ENCODE measurements around the gene COL4A1. TPM values are rescaled to one million over a fixed set of nuclear protein-coding genes. Genes with fewer than 3 reads are reported as not detected.

The COL4A1 gene
- polyA plus RNA-seq, 1 donor (not counting 4 experiments of a cell fraction or from before 2014, with no cell fraction given) = 22.3 TPM

DNA sequence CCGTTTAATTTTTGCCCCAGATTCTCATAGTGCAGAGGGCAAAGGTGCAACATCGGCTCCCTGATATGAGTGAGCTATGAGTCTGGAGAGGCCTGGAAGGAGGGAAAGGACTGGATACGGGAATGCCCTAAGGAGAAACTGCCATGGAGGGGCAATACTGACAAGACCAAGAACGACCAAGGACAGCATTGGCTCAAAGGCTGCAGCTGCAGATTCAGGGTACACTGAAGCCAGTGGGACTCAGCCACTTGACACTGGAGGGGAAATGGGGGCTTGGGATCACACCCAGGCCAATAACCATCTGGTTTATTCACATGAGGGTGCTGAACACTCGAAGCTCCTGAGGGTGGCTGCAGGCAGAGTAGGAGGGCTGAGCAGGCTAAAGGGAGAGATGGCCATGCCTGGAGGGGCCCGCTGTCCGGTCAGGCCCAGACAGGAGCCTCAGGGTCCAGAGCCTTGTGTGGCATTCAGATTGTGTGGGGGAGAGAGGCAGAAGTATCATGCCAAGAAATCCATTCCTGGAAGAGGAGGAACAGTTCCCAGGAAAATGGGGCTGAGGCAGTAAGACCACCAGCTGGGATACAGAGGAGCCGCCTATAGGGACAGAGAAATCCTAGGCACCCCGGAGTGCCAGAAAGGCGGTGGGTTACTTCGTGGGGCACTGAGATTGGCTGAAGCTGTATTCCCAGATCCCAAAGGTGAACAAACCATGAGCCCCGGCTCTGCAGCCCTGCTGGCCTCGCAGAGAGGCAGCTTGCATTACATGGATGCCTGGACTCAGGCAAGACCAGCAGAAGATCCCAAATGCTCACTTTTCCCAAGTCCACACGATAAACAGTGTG is 20.7 kb downstream of the COL4A1 start:
- H3K79me2 ChIP-seq (ENCODE audit: control insufficient read depth, insufficient read depth, low read length) = peaks cover 9% of the 10 kb centered on the region
- no peak overlapping the region for H3K9ac ChIP-seq (ENCODE audit: control insufficient read depth, extremely low read depth, insufficient read depth, low read length)
- H3K4me1 ChIP-seq (ENCODE audit: control insufficient read depth, extremely low read depth, insufficient read depth, low read length) = peaks cover 19% of the 10 kb centered on the region
- FAIRE-seq (peak; percentile 23), DNase-seq (ENCODE audit: low read depth, low spot score) (no peak)
- no peaks in the 10 kb centered on the region for H3K9me1 ChIP-seq (ENCODE audit: control insufficient read depth, extremely low read depth, insufficient read depth, low read length)
- no peak overlapping the region for H3K4me3 ChIP-seq (ENCODE audit: control insufficient read depth in 2 of 3, extremely low read depth in 1 of 3, insufficient read depth in 2 of 3, low read depth in 1 of 3, low read length in 3 of 3)
- H4K20me1 ChIP-seq (ENCODE audit: control insufficient read depth, extremely low read depth, insufficient read depth, low read length) = no peaks in the 10 kb centered on the region
- H3K4me2 ChIP-seq (ENCODE audit: control insufficient read depth, extremely low read depth, insufficient read depth, low read depth, low read length) = peak overlapping the region; percentile 73
- H3K9me3 ChIP-seq (ENCODE audit: control insufficient read depth, low read depth, low read length) = no peaks in the 10 kb centered on the region
- no peak for TF ChIP-seq EZH2 (IDR thresholded peaks at IDR 0.05; ENCODE audit: low read length)
- TF ChIP-seq, protein P1, sequence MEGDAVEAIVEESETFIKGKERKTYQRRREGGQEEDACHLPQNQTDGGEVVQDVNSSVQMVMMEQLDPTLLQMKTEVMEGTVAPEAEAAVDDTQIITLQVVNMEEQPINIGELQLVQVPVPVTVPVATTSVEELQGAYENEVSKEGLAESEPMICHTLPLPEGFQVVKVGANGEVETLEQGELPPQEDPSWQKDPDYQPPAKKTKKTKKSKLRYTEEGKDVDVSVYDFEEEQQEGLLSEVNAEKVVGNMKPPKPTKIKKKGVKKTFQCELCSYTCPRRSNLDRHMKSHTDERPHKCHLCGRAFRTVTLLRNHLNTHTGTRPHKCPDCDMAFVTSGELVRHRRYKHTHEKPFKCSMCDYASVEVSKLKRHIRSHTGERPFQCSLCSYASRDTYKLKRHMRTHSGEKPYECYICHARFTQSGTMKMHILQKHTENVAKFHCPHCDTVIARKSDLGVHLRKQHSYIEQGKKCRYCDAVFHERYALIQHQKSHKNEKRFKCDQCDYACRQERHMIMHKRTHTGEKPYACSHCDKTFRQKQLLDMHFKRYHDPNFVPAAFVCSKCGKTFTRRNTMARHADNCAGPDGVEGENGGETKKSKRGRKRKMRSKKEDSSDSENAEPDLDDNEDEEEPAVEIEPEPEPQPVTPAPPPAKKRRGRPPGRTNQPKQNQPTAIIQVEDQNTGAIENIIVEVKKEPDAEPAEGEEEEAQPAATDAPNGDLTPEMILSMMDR (optimal IDR thresholded peaks at IDR 0.05 in 1 of 3, IDR thresholded peaks at IDR 0.05 in 1 of 3, conservative IDR thresholded peaks at IDR 0.05 in 1 of 3; ENCODE audit: extremely low read depth in 1 of 3, insufficient read depth in 2 of 3, low read length in 3 of 3) = no peak
- H2AFZ ChIP-seq (ENCODE audit: control insufficient read depth, low read length) = no peak overlapping the region
- dilution Hi-C loops (cut with MboI; ENCODE audit: extremely low pct_ligation_motif_present, low sequenced_read_pairs) = no loop called here
- peaks cover 0 to 6% of the 10 kb centered on the region in 2 experiments for H3K36me3 ChIP-seq (ENCODE audit: control insufficient read depth in 2 of 2, extremely low read depth in 1 of 2, insufficient read depth in 2 of 2, low read length in 2 of 2)
- no peak overlapping the region for H3K27ac ChIP-seq (ENCODE audit: control insufficient read depth, insufficient read depth, low read length)
- H3K27me3 ChIP-seq (ENCODE audit: control insufficient read depth, extremely low read depth, insufficient read depth, low read length) = no peaks in the 10 kb centered on the region

DNA sequence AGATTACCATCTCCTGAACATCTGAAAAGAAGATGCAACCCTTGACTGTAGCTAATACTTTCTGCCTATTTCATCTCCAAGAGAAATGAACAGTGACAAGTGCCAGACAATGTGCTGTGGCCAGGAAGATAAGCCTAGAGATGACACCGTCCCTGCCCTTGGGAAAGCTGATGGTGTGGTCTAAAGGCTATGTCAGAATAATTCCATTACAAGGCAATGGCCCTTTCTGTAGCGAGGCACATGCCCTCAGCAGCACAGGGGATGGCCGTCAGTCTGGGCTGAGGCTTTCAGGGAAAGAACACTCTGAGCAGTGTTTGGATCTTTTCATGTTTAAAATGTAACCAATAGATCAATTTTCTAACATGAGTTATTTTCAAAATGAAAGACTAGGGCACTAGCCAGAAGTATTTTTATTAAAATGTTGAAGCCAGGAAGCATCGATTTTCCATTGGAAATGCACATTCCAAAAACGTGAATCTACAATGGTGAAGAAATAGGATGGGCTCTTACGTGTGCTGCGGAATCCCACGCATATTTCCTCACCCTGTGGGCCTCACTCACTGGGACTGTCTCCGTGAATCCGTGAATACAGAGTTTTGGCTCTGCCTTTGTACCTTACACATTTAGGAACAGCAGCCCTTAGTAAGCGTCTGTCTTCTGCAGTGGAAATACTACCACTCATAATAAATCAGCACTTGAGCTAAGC is 22.0 kb downstream of the COL4A1 start:
- no peak overlapping the region for H3K4me2 ChIP-seq (ENCODE audit: control insufficient read depth, extremely low read depth, insufficient read depth, low read depth, low read length)
- no peaks in the 10 kb centered on the region for H3K9me3 ChIP-seq (ENCODE audit: control insufficient read depth, low read depth, low read length)
- no peak for TF ChIP-seq EZH2 (IDR thresholded peaks at IDR 0.05; ENCODE audit: low read length)
- TF ChIP-seq, protein P1 (optimal IDR thresholded peaks at IDR 0.05 in 1 of 3, IDR thresholded peaks at IDR 0.05 in 1 of 3, conservative IDR thresholded peaks at IDR 0.05 in 1 of 3; ENCODE audit: extremely low read depth in 1 of 3, insufficient read depth in 2 of 3, low read length in 3 of 3) = no peak
- no peaks in the 10 kb centered on the region for H4K20me1 ChIP-seq (ENCODE audit: control insufficient read depth, extremely low read depth, insufficient read depth, low read length)
- H3K4me3 ChIP-seq (ENCODE audit: control insufficient read depth in 2 of 3, extremely low read depth in 1 of 3, insufficient read depth in 2 of 3, low read depth in 1 of 3, low read length in 3 of 3) = no peak overlapping the region
- no peak overlapping the region for H3K9ac ChIP-seq (ENCODE audit: control insufficient read depth, extremely low read depth, insufficient read depth, low read length)
- H3K27me3 ChIP-seq (ENCODE audit: control insufficient read depth, extremely low read depth, insufficient read depth, low read length) = no peaks in the 10 kb centered on the region
- no peak overlapping the region for H3K27ac ChIP-seq (ENCODE audit: control insufficient read depth, insufficient read depth, low read length)
- peaks cover 9% of the 10 kb centered on the region for H3K79me2 ChIP-seq (ENCODE audit: control insufficient read depth, insufficient read depth, low read length)
- no peak overlapping the region for H2AFZ ChIP-seq (ENCODE audit: control insufficient read depth, low read length)
- H3K36me3 ChIP-seq (ENCODE audit: control insufficient read depth in 2 of 2, extremely low read depth in 1 of 2, insufficient read depth in 2 of 2, low read length in 2 of 2) = peaks cover 0 to 6% of the 10 kb centered on the region in 2 experiments
- H3K4me1 ChIP-seq (ENCODE audit: control insufficient read depth, extremely low read depth, insufficient read depth, low read length) = peaks cover 19% of the 10 kb centered on the region
- no peak for DNase-seq (ENCODE audit: low read depth, low spot score)
- no peaks in the 10 kb centered on the region for H3K9me1 ChIP-seq (ENCODE audit: control insufficient read depth, extremely low read depth, insufficient read depth, low read length)
- dilution Hi-C loops (cut with MboI; ENCODE audit: extremely low pct_ligation_motif_present, low sequenced_read_pairs) = no loop called here
- FAIRE-seq = no peak

Data from keratinocyte (primary cell).